AG08395 (cell line): Measurements from ENCODE around the gene FKBP2.

ENCODE experiments used
- DNase-seq: peaks from one replicate; pipeline ENCODE4 v3.0.0; 2012; ENCODE audit warnings: mixed read lengths, low spot score

Gene FKBP2

GRCh38 chr11:64219755-64220154 lies 21.1 kb upstream of the FKBP2 start:
- no peak for DNase-seq

DNA sequence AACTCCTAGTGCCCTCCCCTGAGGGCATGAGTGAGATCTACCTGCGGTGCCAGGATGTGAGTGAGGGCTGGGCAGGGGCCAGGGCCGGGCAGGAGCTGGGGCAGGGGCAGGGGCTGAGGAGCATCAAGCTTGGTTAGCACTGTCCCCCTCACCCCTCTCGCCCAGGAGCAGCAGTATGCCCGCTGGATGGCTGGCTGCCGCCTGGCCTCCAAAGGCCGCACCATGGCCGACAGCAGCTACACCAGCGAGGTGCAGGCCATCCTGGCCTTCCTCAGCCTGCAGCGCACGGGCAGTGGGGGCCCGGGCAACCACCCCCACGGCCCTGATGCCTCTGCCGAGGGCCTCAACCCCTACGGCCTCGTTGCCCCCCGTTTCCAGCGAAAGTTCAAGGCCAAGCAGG lies 20.6 kb upstream of the FKBP2 start:
- no peak for DNase-seq

GRCh38 chr11:64220798-64221197 lies 20.1 kb upstream of the FKBP2 start:
- DNase-seq, result no peak

DNA sequence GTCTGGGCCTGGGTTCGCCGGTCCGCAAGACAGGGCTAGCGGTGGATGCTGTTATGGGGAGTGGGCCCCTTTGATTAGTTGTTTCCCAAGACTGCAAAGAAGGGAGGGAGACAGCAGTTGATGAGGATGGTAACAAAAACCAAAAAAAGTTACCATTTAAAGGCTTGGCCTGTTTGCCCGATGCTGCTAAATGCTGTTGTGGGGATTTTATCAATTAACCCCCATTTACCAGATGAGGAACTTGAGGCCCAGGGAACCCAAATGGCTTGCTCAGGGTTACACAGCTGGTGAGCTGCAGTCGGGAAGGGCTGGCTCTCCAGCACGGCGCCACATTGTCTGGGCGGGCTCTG lies 18.3 kb upstream of the FKBP2 start:
- no peak for DNase-seq

DNA sequence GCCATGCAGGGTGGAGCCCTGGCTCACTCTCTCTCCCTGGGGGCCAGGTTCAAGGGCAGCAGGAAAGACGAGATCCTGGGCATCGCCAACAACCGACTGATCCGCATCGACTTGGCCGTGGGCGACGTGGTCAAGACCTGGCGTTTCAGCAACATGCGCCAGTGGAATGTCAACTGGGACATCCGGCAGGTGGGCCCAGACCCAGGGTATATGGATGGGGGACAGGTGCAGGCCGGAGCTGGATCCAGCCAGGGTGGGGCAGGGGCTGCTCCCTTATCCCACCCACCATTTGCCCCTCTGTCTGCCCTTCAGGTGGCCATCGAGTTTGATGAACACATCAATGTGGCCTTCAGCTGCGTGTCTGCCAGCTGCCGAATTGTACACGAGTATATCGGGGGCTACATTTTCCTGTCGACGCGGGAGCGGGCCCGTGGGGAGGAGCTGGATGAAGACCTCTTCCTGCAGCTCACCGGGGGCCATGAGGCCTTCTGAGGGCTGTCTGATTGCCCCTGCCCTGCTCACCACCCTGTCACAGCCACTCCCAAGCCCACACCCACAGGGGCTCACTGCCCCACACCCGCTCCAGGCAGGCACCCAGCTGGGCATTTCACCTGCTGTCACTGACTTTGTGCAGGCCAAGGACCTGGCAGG lies 17.8 kb upstream of the FKBP2 start:
- DNase-seq, result no peak

GRCh38 chr11:64224151-64224890 lies 16.6 kb upstream of the FKBP2 start:
- no peak for DNase-seq

DNA sequence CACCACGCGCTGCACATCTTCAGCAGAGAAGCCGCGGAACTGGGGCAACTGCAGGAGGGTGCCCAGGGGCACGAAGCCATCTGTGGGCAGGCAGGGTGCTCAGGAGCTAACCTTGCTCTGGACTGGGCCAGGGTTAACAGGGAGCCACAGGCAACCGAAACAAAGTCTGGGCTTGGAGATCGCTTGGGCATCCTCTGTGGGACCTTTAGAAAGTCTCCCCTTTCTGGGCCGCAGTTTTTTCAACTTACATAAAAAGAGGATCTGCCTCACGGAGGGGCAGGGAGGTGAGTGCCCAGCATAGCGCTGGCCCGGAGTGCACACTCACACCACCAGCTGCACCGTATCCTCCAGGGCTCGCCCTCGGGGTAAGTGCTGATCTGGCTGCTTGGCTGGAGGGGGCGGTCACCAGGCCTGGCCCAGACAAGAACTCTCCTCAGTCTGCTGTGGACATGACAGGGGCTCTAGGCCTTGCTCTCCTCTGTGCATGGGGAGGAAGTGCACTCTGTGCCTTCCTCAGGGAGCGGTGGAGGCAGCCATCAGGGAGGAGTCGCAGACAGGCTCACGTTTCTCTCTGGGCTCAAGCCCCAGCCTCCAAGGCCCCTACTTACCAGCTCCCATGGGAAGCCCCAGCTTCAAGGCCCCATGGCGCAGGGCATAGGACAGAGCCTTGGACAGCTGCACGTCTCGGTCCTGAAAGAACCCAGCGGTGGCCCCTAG lies 15.8 kb upstream of the FKBP2 start:
- no peak for DNase-seq

DNA sequence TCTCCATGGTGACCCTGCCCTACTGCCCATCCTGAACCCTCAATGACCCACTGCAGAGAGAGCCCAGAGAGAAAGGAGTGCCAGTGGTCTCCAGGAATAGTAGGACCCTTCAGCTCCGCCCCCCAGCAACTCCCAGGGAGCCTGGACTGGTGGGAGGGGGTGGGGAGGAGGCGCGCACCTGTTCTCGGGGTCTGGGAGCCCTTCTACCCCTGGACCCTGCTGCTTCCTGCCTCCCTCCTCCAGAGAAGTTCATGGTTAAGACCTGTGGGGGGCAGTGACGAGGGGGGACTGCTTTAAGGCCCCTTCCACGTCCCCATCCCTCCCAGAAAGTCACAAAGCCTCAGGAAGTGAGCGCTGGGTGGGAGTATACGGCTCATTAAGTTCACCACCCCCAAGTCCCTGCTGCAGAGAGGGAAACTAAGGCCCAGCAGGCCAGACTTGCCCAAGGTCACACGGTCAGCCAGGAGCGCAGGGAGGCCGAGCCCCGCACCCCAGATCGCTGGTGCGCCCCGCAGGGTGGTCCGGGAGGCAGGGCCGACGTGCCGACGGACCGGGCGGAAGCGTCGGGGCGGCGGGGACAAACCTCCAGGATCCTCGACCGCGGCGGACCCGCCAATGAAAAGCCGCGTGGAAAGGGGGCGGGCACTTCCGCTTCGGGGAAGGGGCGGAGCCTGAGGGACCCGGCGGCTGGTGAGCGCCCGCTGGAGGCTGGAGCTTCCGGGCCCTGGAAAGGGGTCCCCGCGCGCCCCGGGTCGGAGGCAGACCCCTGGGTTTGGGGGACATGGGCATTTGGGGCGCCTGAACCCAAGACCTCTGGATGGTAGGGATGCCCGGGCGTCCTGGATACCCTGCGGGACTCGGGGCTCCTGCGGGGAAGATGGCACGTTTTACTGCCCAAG lies 15.0 kb upstream of the FKBP2 start, which contains the start of the genes NUDT22 and TRPT1:
TSS of gene NUDT22 (plus strand) at position 667 of the 899 bp plus-strand sequence. CDS start 379 bp downstream, outside the sequence.
TSS of gene TRPT1 (minus strand) at position 579 of the 899 bp plus-strand sequence. CDS start at position 253, 326 bp downstream.
- peak; percentile 92 for DNase-seq

DNA sequence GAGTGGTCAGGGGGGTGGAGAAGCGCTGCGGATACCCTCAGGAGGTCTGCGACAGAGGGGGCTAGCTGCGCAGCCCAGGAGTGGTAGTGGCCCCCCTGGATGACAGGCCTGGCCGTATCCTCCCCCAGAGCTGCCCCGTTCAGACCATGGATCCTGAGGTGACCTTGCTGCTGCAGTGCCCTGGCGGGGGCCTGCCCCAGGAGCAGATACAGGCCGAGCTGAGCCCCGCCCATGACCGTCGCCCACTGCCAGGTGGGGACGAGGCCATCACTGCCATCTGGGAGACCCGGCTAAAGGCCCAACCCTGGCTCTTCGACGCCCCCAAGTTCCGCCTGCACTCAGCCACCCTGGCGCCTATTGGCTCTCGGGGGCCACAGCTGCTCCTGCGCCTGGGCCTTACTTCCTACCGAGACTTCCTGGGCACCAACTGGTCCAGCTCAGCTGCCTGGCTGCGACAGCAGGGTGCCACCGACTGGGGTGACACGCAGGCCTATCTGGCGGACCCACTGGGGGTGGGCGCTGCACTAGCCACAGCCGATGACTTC lies 14.3 kb upstream of the FKBP2 start:
- no peak for DNase-seq

DNA sequence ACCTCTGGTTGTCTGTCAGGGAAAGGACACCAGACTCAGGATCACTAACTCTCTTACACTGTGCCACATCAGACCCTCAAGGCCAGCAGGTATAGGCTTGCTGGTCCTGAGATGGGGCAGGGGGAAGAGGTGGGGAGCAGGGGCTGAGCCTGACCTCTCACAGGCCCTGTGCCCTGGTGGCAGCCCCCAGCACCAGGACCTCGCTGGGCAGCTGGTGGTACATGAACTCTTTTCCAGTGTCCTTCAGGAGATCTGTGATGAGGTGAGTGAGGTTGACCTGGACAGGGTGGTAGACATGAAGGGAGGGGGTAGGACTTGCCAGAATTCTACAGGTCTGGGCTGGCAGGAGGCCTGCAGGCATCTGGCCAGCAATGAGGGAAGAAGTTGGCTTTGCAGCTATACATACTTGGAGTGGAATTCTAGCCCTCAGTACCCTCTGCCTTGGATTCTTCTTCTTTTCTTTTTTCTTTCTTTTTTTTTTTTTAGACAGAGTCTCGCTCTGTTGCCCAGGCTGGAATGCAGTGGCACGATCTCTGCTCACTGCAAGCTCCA lies 13.4 kb upstream of the FKBP2 start:
- DNase-seq, result no peak

DNA sequence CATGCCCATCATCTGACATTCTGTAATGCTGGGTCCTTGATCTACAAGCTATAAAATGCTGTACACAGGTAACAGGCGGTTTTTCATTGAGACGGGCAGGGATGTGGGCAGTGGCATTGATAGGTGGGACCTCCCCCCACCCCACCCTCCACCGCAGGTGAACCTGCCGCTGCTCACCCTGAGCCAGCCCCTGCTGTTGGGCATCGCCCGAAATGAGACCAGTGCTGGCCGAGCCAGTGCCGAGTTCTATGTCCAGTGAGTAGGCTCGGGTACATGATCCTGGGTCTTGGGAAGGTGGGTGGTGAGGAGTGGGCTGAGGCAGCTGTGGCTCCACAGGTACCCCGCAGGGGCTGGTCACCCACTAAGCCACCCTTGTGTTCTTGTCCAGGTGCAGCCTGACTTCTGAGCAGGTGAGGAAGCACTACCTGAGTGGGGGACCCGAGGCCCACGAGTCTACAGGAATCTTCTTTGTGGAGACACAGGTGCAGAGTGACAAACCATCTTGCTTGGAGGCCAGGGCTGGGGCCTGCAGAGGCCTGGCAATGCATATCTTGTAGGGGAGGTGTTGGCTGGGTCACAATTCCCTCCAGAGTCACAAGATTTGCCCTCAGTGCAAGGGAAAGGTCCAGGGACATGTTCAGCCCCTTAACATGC lies 11.7 kb upstream of the FKBP2 start:
- DNase-seq, result no peak

DNA sequence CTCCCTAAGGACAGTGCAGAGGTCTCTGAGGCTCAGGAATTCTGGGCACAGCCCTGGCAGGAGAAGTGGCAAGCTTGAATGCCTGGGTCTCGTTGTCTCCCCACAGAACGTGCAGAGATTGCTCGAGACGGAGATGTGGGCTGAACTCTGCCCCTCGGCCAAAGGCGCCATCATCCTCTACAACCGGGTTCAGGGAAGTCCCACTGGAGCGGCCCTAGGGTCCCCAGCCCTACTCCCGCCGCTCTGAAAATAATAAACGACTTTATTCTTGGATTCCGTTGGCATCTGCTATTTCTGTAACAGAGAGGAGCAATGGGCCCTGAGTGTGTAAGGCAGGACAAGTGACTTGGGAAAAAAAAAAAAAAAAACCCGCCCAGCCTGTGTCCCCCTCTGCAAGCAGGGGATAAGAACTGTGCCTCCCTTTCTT lies 11.1 kb upstream of the FKBP2 start:
- no peak for DNase-seq

DNA sequence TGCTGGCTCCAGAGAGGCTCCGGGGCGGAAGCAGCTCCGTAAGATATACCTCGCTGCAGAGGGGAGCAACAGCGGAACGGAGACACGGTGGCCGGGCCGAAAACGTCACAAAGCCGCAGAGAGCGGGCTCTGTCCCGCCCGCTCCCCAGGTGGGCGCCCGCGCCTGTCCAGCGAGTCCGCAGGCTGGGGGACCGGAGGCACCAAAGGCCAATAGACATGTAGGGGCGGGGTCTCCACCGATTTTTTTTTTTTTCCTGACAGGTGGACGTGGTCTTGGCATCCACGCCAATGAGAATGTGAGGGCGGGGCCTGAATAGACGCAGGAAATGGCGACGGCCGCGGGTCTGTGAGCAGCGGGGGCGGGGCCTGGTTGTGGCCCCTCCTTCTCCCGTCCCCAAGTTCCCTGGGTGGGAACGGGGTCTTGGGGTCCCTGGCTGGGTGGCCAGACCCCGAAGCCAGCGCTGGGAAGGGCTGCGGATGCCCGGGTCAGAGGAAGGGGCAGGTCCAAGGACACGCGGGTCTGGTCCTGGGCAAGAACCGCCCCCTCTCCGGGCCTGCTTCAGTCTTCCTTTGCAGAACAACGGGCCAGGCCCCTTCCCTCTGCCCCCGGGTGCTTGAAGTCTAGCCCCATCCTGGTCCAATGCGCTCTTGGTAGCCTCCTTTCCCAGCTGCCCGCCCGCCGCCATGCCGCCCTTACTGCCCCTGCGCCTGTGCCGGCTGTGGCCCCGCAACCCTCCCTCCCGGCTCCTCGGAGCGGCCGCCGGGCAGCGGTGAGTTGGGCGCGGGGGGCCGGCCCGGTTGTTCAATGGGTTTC lies 10.5 kb upstream of the FKBP2 start, which contains the start of gene DNAJC4:
TSS of gene DNAJC4 (plus strand) at position 378 of the 814 bp plus-strand sequence. CDS start at position 685, 307 bp downstream.
- peak; percentile 68 for DNase-seq

DNA sequence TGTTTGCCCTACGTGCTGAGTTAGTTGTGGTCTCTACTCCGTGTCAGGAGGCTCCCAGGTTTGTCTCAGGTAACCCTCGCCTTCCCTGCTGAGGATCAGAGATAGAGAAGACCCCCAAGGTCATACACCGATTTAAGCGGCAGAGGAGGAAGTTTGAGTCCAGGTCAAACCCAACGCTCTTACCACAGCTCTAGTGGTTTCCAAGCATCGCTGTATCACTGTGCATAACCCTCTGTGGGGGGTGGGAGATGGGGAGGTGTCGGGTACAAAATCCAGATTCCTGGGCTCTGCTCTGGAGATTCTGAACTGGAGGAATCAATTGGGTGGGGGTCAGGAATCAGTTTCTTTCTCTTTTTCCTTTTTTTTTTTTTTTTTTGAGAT lies 9.9 kb upstream of the FKBP2 start:
- no peak for DNase-seq

GRCh38 chr11:64231546-64231945 lies 9.3 kb upstream of the FKBP2 start:
- DNase-seq, result no peak

DNA sequence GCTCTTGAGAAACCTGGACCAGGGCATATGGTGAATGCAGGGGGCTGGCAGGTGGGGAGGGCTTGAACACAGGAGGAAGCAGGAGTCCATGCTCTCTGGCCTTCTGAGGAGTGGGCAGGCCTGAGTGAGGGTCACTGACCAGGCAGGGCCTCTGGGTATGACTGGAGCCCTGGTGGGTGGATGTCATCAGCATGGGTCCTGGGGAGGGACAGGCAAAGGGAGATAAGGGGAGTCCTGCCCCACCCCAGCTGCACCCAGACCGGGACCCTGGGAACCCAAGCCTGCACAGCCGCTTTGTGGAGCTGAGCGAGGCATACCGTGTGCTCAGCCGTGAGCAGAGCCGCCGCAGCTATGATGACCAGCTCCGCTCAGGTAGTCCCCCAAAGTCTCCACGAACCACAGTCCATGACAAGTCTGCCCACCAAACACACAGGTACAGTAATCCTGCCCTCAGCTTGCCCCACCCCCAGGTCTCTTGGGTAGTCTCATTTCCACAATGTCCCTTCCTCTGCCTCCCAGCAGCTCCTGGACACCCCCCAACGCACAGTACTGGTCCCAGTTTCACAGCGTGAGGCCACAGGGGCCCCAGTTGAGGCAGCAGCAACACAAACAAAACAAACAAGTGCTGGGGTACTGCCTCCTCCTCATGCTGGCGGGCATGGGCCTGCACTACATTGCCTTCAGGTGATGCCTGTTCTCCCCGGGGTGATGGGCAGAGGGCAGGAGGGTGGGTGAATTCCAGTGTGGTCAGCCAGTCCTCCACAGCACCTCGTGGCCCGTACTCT lies 8.5 kb upstream of the FKBP2 start:
- no peak for DNase-seq

GRCh38 chr11:64232967-64233315 lies 8.0 kb upstream of the FKBP2 start:
- DNase-seq, result no peak

DNA sequence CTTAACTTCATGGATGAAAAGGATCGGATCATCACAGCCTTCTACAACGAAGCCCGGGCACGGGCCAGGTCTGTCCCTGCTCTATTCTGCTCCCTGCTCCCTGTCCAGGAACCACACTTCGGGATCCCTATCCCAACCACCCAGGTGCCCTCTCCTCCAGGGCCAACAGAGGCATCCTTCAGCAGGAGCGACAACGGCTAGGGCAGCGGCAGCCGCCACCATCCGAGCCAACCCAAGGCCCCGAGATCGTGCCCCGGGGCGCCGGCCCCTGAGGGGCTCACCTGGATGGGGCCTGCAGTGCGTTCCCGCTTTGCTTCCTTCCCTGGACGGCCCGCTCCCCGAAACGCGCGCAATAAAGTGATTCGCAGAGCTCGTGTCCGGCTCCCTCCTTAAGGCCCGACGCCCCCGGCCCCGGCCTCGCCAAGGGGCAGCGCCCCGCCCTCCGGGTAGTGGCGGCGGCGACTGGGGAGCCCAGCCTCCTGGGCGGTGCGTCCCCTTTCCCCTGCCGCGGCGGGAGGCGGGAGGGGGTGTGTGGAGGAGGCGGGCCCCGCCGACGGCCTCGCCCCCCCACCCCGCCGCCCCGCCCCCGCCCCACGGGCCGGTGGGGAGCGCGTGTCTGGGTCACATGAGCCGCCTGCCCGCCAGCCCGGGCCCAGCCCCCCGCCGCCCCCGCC lies 6.8 kb upstream of the FKBP2 start, which contains the start of gene VEGFB:
TSS of gene VEGFB (plus strand) at position 672 of the 674 bp plus-strand sequence. CDS start 250 bp downstream, outside the sequence.
- DNase-seq, result peak; percentile 65
